ENCODE data around the gene CCRL2.

DNA sequence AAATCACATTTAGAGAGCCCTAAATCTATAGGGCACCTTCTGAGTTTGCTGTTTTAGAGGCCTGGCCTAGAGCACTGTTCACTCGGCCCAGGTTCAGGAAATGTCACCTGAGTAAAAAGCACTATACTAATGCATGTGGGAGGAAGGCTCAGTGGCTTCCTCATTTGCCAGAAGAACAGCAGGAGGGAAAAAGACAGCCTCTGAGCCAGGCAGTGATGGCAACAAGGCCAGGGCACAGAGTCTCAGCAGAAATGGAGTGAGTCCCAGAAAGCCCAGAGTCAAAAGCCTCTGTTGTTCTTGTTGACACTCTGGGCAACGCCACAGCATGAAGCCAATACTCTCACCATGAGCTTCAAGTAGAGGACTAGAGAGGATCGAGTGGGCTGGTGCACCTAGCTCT is 31.8 kb downstream of the CCRL2 start:
- TF ChIP-seq CTCF (IDR thresholded peaks at IDR 0.05) (no peak), EP300 (IDR thresholded peaks at IDR 0.05) (no peak), POLR2A (IDR thresholded peaks at IDR 0.05) (no peak)

Data from suprapubic skin (tissue), 3 donors.